ENCODE measurements around the gene FCHO1. TPM values are rescaled to one million over a fixed set of nuclear protein-coding genes. Genes with fewer than 3 reads are reported as not detected.

Gene FCHO1
- polyA plus RNA-seq, 2 of the 4 experiments (the other 2 are of a cell fraction) = 1.7 to 13.6 TPM

DNA sequence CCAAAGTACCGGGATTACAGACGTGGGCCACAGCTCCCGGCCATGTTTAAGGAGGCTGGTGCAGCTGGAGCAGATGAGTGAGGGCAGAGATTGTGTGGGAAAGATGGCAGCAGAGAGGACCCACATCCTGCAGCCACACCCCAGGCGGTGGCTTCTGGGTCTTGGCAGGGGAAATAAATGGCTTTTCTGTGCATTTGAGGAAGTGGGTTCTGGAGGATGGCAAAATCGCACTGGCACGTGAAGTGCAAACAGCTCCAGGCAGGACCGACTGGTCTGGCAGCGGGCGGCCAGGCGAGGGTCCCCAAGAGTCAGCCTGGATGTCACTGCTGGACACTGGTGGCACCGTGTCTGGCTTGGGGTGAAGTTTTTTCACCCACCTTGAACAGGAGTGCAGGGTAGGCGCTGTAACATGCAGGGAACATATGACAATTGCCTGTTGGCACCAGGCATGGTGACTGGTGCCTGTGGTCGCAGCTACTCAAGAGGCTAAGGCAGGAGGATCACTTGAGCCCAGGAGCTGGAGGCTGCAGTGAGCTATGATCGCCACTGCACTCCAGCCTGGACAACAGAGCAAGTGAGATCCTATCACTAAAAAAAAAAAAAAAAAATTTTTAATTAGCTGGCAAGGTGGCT lies 52.1 kb downstream of the FCHO1 start:
- no peaks in the 10 kb centered on the region for H3K9me3 ChIP-seq
- no peak overlapping the region for H3K27ac ChIP-seq
- no peak overlapping the region for H3K4me3 ChIP-seq
- TF ChIP-seq RFX5 (IDR thresholded peaks at IDR 0.05) = no peak
- TF ChIP-seq HOXB5 (CRISPR knock-in tag; IDR thresholded peaks at IDR 0.05) = no peak
- no peak for TF ChIP-seq KDM1A (IDR thresholded peaks at IDR 0.05; ENCODE audit: low read depth)
- no peak for TF ChIP-seq RNF2 (IDR thresholded peaks at IDR 0.05; ENCODE audit: borderline replicate concordance, low read depth)
- no peak for TF ChIP-seq NFE2L2 (conservative IDR thresholded peaks at IDR 0.05; ENCODE audit: low read length)
- TF ChIP-seq BHLHE40 (IDR thresholded peaks at IDR 0.05; ENCODE audit: low read depth, low read length) = no peak
- FAIRE-seq (no peak), DNase-seq (ENCODE audit: low read depth in 1 of 2, low spot score in 1 of 2) (no peak), ATAC-seq (no peak)
- H3K4me1 ChIP-seq = peaks cover 1% of the 10 kb centered on the region
- WGBS (ENCODE audit: missing lambda C conversion rate) = 76% methylated on average over 14 of the region's 14 CpGs
- CTCF ChIA-PET = interaction anchor here (0.6 kb wide), 1 partner anchor 24 kb away, joined by 3 read pairs; no protein-coding TSS in a partner anchor
- H3K4me2 ChIP-seq = no peak overlapping the region
- POLR2A ChIA-PET = interaction anchor here (0.6 kb wide), 1 partner anchor 50 kb away, joined by 3 read pairs; no protein-coding TSS in a partner anchor

DNA sequence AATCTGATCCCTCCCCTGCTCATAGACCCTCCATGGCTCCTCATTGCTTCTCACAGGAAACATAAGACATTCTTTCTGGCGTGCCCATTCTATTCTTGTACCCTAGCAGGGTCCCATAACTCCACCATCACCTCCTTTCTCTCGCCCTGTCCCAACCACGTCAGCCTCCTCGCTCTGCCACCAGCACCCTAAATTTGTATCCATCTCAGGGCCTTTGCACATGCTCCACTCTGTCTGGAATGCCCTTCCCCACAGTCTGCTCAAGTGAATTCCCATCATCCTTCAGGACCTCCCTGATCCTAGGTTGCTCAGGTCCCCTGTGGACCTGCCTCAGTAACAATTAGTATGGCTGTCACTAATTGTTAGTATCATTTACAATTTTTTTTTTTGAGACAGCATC lies 54.1 kb downstream of the FCHO1 start:
- TF ChIP-seq SREBF2 (IDR thresholded peaks at IDR 0.05) (no peak), RCOR1 (IDR thresholded peaks at IDR 0.05; ENCODE audit: low read depth, low read length) (no peak), CEBPB (IDR thresholded peaks at IDR 0.05) (no peak), HDAC2 (IDR thresholded peaks at IDR 0.05) (no peak), ZC3H11A (IDR thresholded peaks at IDR 0.05) (no peak), HEYL (CRISPR knock-in tag; IDR thresholded peaks at IDR 0.05) (no peak), EP300 (IDR thresholded peaks at IDR 0.05) (no peak)
- TF ChIP-seq, protein P1, sequence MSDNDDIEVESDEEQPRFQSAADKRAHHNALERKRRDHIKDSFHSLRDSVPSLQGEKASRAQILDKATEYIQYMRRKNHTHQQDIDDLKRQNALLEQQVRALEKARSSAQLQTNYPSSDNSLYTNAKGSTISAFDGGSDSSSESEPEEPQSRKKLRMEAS (IDR thresholded peaks at IDR 0.05) = no peak
- H3K4me2 ChIP-seq = no peak overlapping the region
- no peak for ATAC-seq
- H3K4me1 ChIP-seq = no peaks in the 10 kb centered on the region
- no peak for FAIRE-seq
- no peak overlapping the region for H3K27ac ChIP-seq
- no peak for DNase-seq (ENCODE audit: low read depth in 1 of 2, low spot score in 1 of 2)
- ChIA-PET CTCF (interaction anchor here (0.6 to 1.9 kb wide), 2 partner anchors 11 to 347 kb away, joined by 3 to 8 read pairs; partner anchors contain the start of gene B3GNT3), POLR2A (no interaction called here)
- WGBS (ENCODE audit: missing lambda C conversion rate) = 95% methylated on average over 4 of the region's 4 CpGs
- H3K9me3 ChIP-seq = no peaks in the 10 kb centered on the region
- H3K4me3 ChIP-seq = no peak overlapping the region

DNA sequence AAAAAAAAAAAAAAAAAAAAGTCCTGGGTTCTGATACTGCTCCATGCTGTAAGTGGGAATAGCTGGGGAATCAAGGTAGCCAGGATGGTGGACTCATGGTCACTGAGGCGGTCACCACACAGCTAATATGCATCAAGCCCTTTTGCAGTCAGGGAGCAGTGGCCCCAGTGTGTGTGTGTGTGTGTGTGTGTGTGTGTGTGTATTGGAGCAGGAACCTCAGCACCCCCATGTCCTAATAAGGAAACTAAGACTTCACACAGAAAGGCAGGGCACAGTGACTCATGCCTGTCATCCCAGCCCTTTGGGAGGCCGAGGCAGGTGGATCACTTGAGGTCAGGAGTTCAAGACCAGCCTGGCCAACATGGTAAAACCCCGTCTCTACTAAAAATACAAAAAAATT lies 55.7 kb downstream of the FCHO1 start:
- DNase-seq (ENCODE audit: low read depth in 1 of 2, low spot score in 1 of 2) (peak in 1 of 2 experiments; percentile 38), ATAC-seq (no peak), FAIRE-seq (no peak)
- Histone ChIP-seq H3K4me3 (no peak overlapping the region), H3K4me1 (no peaks in the 10 kb centered on the region), H3K9me3 (no peaks in the 10 kb centered on the region), H3K4me2 (no peak overlapping the region), H3K27ac (no peak overlapping the region)
- CTCF ChIA-PET = interaction anchor here (0.6 kb wide), 1 partner anchor 699 kb away, joined by 3 read pairs; no protein-coding TSS in a partner anchor
- POLR2A ChIA-PET = interaction anchor here (0.6 kb wide), 1 partner anchor 34 kb away, joined by 3 read pairs; no protein-coding TSS in a partner anchor
- TF ChIP-seq SMC3 (IDR thresholded peaks at IDR 0.05) (no peak), GATA3 (IDR thresholded peaks at IDR 0.05; ENCODE audit: borderline replicate concordance) (no peak), KDM5A (IDR thresholded peaks at IDR 0.05) (no peak), HEYL (CRISPR knock-in tag; IDR thresholded peaks at IDR 0.05) (no peak), JUNB (IDR thresholded peaks at IDR 0.05) (no peak), KDM1A (IDR thresholded peaks at IDR 0.05; ENCODE audit: low read depth) (no peak), ZFP36 (IDR thresholded peaks at IDR 0.05; ENCODE audit: borderline replicate concordance, partially characterized antibody) (no peak), HDAC2 (IDR thresholded peaks at IDR 0.05) (no peak), RARB (CRISPR knock-in tag; IDR thresholded peaks at IDR 0.05) (no peak)
- TF ChIP-seq, protein P2, sequence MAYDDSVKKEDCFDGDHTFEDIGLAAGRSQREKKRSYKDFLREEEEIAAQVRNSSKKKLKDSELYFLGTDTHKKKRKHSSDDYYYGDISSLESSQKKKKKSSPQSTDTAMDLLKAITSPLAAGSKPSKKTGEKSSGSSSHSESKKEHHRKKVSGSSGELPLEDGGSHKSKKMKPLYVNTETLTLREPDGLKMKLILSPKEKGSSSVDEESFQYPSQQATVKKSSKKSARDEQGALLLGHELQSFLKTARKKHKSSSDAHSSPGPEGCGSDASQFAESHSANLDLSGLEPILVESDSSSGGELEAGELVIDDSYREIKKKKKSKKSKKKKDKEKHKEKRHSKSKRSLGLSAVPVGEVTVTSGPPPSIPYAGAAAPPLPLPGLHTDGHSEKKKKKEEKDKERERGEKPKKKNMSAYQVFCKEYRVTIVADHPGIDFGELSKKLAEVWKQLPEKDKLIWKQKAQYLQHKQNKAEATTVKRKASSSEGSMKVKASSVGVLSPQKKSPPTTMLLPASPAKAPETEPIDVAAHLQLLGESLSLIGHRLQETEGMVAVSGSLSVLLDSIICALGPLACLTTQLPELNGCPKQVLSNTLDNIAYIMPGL (CRISPR knock-in tag; IDR thresholded peaks at IDR 0.05; ENCODE audit: borderline replicate concordance) = no peak
- TF ChIP-seq, protein P3, sequence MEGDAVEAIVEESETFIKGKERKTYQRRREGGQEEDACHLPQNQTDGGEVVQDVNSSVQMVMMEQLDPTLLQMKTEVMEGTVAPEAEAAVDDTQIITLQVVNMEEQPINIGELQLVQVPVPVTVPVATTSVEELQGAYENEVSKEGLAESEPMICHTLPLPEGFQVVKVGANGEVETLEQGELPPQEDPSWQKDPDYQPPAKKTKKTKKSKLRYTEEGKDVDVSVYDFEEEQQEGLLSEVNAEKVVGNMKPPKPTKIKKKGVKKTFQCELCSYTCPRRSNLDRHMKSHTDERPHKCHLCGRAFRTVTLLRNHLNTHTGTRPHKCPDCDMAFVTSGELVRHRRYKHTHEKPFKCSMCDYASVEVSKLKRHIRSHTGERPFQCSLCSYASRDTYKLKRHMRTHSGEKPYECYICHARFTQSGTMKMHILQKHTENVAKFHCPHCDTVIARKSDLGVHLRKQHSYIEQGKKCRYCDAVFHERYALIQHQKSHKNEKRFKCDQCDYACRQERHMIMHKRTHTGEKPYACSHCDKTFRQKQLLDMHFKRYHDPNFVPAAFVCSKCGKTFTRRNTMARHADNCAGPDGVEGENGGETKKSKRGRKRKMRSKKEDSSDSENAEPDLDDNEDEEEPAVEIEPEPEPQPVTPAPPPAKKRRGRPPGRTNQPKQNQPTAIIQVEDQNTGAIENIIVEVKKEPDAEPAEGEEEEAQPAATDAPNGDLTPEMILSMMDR (IDR thresholded peaks at IDR 0.05) = no peak
- 58% methylated on average over 3 of the region's 3 CpGs for WGBS (ENCODE audit: missing lambda C conversion rate)

Measured in A549 (cell line).